GM18868 (cell line): ENCODE data around the gene HMX2.
A peak's percentile ranks its signal among the peaks of the same experiment; 100 is the strongest.

ENCODE experiments used
- ATAC-seq: cut with Tn5 transposase; IDR thresholded peaks from one replicate; pipeline ENCODE4 v1.9.1; 2021; ENCODE audit warnings: mild to moderate bottlenecking, moderate library complexity; ENCODE audit not compliant: unreplicated experiment

Gene HMX2

DNA sequence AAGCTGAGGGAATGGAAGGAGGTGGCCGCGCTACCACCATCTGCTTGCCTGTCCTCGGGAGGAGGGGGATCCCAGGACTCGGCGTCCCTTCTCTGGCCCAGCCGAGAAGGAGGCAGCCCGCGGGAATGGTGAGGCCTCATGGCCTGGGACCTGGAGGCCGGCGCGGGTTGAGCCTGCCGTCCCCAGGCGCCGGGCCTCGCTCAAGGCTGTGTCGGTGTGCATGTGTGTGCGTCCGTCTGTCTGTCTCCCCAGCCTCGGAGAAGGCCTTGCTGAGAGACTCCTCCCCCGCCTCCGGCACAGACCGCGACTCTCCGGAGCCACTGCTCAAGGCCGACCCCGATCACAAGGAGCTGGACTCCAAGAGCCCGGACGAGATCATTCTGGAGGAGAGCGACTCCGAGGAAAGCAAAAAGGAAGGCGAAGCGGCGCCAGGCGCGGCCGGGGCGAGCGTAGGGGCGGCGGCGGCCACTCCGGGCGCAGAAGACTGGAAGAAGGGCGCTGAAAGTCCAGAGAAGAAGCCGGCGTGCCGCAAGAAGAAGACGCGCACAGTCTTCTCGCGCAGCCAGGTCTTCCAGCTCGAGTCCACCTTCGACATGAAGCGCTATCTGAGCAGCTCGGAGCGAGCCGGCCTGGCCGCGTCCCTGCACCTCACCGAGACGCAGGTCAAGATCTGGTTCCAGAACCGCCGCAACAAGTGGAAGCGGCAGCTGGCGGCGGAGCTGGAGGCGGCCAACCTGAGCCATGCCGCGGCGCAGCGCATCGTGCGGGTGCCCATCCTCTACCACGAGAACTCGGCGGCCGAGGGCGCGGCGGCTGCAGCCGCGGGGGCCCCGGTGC is 10.9 kb upstream of the HMX2 start:
- ATAC-seq: peak; percentile 22

DNA sequence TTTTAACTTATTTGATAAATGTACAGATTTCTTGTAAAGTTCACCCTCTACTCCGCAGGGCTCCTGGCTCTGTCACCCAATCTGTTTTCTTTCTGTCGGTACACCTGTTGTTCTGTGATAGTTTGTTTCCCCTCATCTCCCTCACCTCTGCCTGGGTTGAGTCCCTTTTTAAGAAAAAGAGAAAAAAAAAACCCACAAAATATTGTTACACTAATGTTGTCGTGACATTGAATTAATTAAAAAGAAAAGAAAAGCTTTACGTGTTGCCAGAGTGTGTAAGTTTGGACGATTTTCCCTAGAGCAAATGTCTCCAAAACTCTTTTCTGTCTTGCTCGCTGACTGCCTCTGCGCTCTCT is 8.8 kb upstream of the HMX2 start:
- no peak for ATAC-seq

DNA sequence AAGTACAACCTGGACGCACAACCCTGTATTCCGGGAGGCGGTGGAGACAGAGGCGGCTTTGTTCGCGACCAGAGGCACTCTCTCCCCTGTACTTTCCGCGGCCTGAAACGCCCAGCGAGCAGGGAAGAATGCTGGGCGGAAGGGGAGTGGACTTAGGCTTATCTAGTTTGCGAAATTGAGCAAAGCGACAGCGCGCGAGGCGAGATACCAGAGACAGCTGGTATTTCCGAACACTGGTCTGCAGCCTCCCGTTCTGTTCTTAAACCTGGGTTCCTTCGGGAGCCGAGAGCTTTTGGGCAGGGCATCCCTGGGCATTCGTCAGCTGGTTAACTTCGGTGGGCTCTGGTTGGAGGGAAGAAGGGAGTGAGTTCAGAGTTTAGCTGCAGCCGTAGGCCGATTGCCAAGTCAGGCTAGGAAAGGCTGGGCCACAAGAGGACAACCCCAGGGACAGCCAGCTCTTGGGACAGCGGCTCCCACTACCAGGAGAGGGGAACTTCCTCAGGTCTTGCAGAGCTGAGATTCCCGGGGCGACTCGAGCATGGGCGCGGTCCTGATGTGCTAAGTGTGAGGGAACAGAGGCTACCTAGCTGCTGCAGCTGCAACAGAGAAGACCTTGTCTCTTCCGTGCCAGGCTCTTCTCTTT is 8.3 kb upstream of the HMX2 start:
- ATAC-seq: no peak

DNA sequence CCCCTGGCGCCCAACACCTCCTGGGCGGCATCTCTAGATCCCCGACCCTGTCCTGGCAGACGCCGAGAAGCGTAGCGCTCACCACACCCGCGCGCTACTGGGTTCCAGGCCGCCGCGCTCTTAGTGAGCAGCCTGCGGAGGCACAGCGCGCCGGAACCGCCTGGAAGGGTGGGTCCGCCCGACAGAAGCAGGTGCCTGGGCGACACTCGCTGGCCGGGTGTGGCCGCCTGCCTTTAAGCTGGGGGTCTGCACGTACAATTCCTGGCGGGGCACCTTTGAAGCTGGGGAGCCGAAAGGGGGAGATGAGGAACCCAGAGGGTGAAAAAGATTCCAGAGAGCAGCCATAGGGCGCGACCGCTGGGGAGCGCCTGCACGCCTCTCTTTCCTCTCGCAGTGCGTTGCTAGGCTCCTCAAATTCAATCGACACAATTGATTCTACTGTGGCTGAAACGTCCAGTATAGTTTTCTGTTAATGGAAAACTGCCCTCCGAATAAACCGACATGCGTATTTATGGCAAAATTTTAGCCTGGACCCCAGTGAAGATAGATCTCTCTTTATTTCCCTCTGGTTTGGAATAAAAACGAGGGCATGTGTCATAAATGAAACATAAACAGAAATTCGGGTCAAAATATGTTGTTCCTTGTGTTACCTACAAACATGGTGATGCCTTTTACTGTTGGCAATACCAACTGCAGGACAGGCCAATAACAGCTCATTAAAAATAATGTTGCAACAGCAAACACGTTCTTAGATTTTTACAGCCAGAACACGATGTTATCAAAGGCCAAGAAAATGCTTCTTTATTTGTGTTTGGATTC is 7.6 kb upstream of the HMX2 start:
- ATAC-seq: peak; percentile 21

GRCh38 chr10:123140983-123141390 is 6.9 kb upstream of the HMX2 start:
- no peak for ATAC-seq

- no peak for ATAC-seq
Measured at GRCh38 chr10:123141791-123142700, 5.9 kb upstream of the HMX2 start.

GRCh38 chr10:123142701-123143161 is 5.2 kb upstream of the HMX2 start:
- ATAC-seq: no peak

- ATAC-seq: no peak
Measured at GRCh38 chr10:123143162-123143824, 4.6 kb upstream of the HMX2 start.

DNA sequence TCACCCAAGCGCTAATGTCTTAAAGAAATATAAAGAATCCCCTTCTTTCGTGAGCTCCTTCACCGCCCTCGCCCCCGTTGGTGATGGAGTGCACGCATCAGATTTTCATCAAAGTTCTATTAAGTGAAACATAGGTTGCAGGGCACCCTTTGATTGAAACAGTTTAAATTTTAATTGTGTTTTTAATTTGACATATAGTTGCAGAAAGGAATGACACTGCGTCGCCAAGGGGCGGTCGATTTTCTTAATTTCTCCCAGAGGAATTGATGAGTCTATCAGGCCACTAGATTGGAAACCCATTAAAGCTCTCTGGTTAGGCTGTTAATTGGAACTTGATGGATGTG is 4.1 kb upstream of the HMX2 start:
- no peak for ATAC-seq

- no peak for ATAC-seq
Measured at GRCh38 chr10:123144697-123145541, 3.0 kb upstream of the HMX2 start.

DNA sequence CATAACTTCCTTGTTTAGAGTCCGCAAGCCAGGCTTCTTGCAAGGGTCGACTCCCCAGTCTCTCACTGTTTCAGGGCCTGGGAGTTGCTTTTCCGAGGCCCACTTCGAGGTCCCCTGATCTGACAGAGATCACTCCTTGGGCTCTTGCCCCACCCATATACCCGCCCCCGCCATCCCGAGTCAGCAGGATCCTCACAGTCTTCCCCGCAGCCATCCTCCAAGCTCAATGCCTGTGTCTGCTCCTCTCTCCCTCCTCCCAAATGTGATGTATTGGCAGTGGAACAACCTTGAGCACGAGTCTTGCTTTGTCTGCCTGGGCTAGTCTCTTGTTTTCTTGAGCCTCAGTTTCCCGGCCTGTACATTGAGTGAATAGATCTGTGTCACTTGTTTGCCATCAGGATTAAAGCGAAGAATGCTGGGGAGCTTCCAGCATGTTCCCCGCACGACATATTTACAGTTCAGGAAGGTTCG is 2.4 kb upstream of the HMX2 start:
- no peak for ATAC-seq

GRCh38 chr10:123146013-123146893 is 1.7 kb upstream of the HMX2 start:
- ATAC-seq: no peak

GRCh38 chr10:123146894-123147634 is 872 bp upstream of the HMX2 start:
- ATAC-seq: no peak

GRCh38 chr10:123148414-123149161 is 652 bp downstream of the HMX2 start:
- ATAC-seq: peak; percentile 7

DNA sequence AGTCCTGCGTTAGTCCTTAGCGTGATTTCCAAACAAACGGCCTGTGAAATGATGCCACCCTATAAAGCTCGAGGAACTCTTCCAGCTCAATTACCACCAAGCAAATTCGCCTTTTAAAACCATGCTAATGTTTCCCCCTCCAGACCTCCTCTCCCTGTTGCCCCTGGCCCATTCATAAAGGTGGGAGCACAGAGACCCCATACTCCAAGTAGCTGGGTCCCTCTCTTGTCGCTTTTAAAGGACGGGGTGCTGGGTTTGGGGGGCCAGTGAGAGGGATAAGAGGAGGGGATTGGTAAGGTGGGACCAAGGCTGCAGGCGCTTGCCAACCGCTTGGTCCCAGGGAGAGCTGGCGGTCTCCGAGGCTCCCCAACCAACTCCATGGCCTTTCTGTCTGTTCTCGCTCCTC is 1.2 kb downstream of the HMX2 start:
- ATAC-seq: no peak

DNA sequence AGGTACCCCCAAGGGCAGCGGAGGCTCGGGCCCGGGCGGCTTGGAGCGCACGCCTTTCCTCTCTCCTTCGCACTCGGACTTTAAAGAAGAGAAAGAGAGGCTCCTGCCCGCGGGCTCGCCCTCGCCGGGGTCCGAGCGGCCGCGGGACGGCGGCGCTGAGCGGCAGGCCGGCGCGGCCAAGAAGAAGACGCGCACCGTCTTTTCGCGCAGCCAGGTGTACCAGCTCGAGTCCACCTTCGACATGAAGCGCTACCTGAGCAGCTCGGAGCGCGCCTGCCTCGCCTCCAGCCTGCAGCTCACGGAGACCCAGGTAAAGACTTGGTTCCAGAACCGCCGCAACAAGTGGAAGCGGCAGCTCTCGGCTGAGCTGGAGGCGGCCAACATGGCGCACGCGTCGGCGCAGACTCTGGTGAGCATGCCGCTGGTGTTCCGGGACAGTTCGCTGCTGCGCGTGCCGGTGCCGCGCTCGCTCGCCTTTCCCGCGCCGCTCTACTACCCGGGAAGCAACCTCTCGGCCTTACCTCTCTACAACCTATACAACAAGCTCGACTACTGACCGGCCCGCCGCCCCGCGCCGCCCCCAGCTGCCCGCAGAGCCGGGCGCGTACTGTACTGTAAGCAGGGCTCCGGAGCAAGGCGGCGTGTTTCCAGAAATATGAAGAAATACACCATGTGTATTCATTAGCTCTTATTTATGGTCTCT is 1.8 kb downstream of the HMX2 start:
- ATAC-seq: no peak
